Measurements from ENCODE around the gene NAV3. TPM values are rescaled to one million over a fixed set of nuclear protein-coding genes. Genes with fewer than 3 reads are reported as not detected.

NAV3 gene
- total and polyA plus RNA-seq, 2 experiments from 2014 or later = 4.0 to 12.0 TPM

DNA sequence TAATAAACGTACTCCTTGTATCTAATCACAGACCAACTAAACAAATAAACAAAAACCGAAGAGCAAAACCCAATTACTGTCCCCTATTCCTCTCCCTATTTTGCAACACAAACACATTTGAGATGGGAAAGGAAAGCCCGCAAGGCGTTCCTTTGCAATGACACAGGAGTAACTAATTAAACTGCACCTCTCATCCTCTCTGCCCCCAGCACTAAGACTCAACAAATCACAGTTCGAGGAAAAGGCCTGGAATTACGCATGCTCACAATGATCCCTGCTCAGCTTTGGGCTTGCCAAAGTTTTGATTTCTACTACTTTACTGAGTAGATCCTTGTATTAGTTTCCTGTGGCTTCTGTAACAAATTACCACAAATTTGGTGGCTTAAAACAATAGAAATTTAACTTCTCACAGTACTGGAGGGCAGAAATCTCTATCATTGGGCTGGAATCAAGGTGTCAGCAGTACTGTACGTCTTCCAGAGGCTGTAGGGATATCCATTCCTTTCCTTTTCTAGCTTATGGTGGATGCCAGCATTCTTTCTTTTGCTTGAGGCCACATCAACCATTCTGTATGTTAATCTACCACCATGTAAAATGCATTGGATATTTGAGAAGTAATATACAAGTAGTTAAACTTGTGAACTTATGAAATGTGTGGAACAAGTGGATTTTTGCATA lies 123.0 kb downstream of the NAV3 start (continued):
- TF ChIP-seq ZNF462 (CRISPR knock-in tag; IDR thresholded peaks at IDR 0.05) (no peak), ZNF331 (CRISPR knock-in tag; IDR thresholded peaks at IDR 0.05; ENCODE audit: low read depth) (no peak), ZNF114 (CRISPR knock-in tag; IDR thresholded peaks at IDR 0.05) (no peak), POLR2AphosphoS5 (IDR thresholded peaks at IDR 0.05; ENCODE audit: low read depth) (no peak)

- Mint-ChIP-seq H3K36me3 (ENCODE audit: low read depth) (no peaks in the 10 kb centered on the region), H3K27me3 (ENCODE audit: insufficient read depth, low read depth, poor library complexity) (no peaks in the 10 kb centered on the region), H3K9me3 (no peaks in the 10 kb centered on the region), H3K27ac (no peak overlapping the region), H3K4me1 (peaks cover 5% of the 10 kb centered on the region; the same call in 2 of the 3 replicates), H3K4me3 (no peak overlapping the region)
- H4K20me1 ChIP-seq (replicated peaks; ENCODE audit: insufficient read depth) = no peaks in the 10 kb centered on the region
- no peak overlapping the region for H2AFZ ChIP-seq
- no peaks in the 10 kb centered on the region for H3F3A ChIP-seq (replicated peaks; ENCODE audit: low read depth)
- no peaks in the 10 kb centered on the region for H3K9me2 ChIP-seq (ENCODE audit: insufficient read depth)
- DNase-seq (ENCODE audit: low spot score) (no peak), ATAC-seq (no peak)
- H3K4me1 ChIP-seq (ENCODE audit: insufficient read depth) = no peaks in the 10 kb centered on the region; the same call in 1 of the 2 replicates
- H3K4me2 ChIP-seq = no peak overlapping the region
- no peak overlapping the region for H3K27ac ChIP-seq (ENCODE audit: low read depth)
- no peaks in the 10 kb centered on the region for H3K27me3 ChIP-seq (ENCODE audit: insufficient read depth)
- H3K4me3 ChIP-seq = no peak overlapping the region
- no peaks in the 10 kb centered on the region for H3K79me2 ChIP-seq (replicated peaks; ENCODE audit: insufficient read depth)
- no peaks in the 10 kb centered on the region for H3K36me3 ChIP-seq (ENCODE audit: insufficient read depth)
- TF ChIP-seq, protein P1, sequence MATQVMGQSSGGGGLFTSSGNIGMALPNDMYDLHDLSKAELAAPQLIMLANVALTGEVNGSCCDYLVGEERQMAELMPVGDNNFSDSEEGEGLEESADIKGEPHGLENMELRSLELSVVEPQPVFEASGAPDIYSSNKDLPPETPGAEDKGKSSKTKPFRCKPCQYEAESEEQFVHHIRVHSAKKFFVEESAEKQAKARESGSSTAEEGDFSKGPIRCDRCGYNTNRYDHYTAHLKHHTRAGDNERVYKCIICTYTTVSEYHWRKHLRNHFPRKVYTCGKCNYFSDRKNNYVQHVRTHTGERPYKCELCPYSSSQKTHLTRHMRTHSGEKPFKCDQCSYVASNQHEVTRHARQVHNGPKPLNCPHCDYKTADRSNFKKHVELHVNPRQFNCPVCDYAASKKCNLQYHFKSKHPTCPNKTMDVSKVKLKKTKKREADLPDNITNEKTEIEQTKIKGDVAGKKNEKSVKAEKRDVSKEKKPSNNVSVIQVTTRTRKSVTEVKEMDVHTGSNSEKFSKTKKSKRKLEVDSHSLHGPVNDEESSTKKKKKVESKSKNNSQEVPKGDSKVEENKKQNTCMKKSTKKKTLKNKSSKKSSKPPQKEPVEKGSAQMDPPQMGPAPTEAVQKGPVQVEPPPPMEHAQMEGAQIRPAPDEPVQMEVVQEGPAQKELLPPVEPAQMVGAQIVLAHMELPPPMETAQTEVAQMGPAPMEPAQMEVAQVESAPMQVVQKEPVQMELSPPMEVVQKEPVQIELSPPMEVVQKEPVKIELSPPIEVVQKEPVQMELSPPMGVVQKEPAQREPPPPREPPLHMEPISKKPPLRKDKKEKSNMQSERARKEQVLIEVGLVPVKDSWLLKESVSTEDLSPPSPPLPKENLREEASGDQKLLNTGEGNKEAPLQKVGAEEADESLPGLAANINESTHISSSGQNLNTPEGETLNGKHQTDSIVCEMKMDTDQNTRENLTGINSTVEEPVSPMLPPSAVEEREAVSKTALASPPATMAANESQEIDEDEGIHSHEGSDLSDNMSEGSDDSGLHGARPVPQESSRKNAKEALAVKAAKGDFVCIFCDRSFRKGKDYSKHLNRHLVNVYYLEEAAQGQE (IDR thresholded peaks at IDR 0.05; ENCODE audit: unreplicated experiment) = no peak
- TF ChIP-seq EZH2phosphoT487 (IDR thresholded peaks at IDR 0.05; ENCODE audit: unreplicated experiment) = no peak
- no peak for TF ChIP-seq CREB1 (CRISPR knock-in tag; IDR thresholded peaks at IDR 0.05; ENCODE audit: low read depth)
Measured at GRCh38 chr12:77954206-77954555, 123.5 kb downstream of the NAV3 start.
